Esophagus squamous epithelium (tissue), 5 donors: ENCODE measurements around the gene ASIP. TPM values are rescaled to one million over a fixed set of nuclear protein-coding genes. Genes with fewer than 3 reads are reported as not detected.
"Not testable (repeated sequence)": the region's sequence is repeated elsewhere in the genome, so short reads cannot be mapped to it uniquely, and the experiment has no call there.

Source experiments
- DNase-seq: peaks from one replicate; lab custom pipeline; 2025; lab: John Stamatoyannopoulos, UW
- H3K27ac ChIP-seq, 4 donors: fragments of 200-600 bp; sonication (generic); one replicate each; pipeline ENCODE4 v1.5.1; 2016 to 2019; ENCODE audit warnings: mild to moderate bottlenecking in 1 of 4
- H3K27me3 ChIP-seq, 4 donors: fragments of 200-600 bp; sonication (generic); 1 replicate in 3 of 4; 2 replicates in 1 of 4; pipeline versions ENCODE4 v1.5.1 to v1.6.0; 2017 to 2021; ENCODE audit warnings: antibody characterized with exemption in 1 of 4
- H3K36me3 ChIP-seq, 3 donors: fragments of 200-600 bp; sonication (generic); one replicate each; pipeline ENCODE4 v1.5.1; 2016 to 2019
- H3K4me1 ChIP-seq, 3 donors: fragments of 200-600 bp; sonication (generic); one replicate each; pipeline ENCODE4 v1.5.1; 2017 to 2019
- H3K4me3 ChIP-seq, 4 donors: fragments of 200-600 bp; sonication (generic); 1 replicate in 3 of 4; 2 replicates in 1 of 4; pipeline ENCODE4 v1.5.1; 2016 to 2019; ENCODE audit warnings: mild to moderate bottlenecking in 2 of 4, moderate library complexity in 1 of 4
- H3K9me3 ChIP-seq, 3 donors: fragments of 200-600 bp; sonication (generic); one replicate each; pipeline ENCODE4 v1.5.1; 2016 to 2019
- CTCF ChIP-seq, 6 experiments: fragments of 450-650 bp in 4 of 6; fragments of 200-600 bp in 2 of 6; sonication (generic) in 2 of 6; IDR thresholded peaks; one replicate each; pipeline ENCODE4 v1.5.1; 2016 to 2019; ENCODE audit warnings: antibody characterized with exemption in 6 of 6, mild to moderate bottlenecking in 4 of 6, moderate library complexity in 4 of 6
- POLR2A ChIP-seq, 4 donors: fragments of 450-650 bp; IDR thresholded peaks; one replicate each; pipeline ENCODE4 v1.6.1; 2017; ENCODE audit warnings: antibody characterized with exemption in 4 of 4, mild to moderate bottlenecking in 4 of 4, moderate library complexity in 3 of 4
- WGBS, 2 donors: methylation state at CpG; one replicate each; pipeline ENCODE4 v1.1.5; 2018; 5-methylcytosine and 5-hydroxymethylcytosine counted together
- intact Hi-C: fragments of 100-400 bp; cut with DNase I; formaldehyde crosslinking; loops from one replicate; pipeline ENCODE4 v1.15.0; 2022
- total RNA-seq, 4 donors: library from RNA; depleted of rRNA; stranded (reverse); fragments of >200 nt; gene quantifications; one replicate each; pipeline ENCODE4 v1.1.0, GENCODE V29; 2016
- donor health status: DM: yes; HTN: yes; CAD: no.

ASIP gene
- total RNA-seq, 4 donors from 2014 or later = not detected

- no peaks in the 10 kb centered on the region for H3K27me3 ChIP-seq
- H3K36me3 ChIP-seq = no peaks in the 10 kb centered on the region
- H3K27ac ChIP-seq = no peak overlapping the region
- H3K4me1 ChIP-seq = no peaks in the 10 kb centered on the region
- 86 to 94% methylated on average over 3 of the region's 3 CpGs for WGBS, 2 donors
- no peak for DNase-seq
- H3K4me3 ChIP-seq = no peak overlapping the region
- intact Hi-C loops = no loop called here
- no peaks in the 10 kb centered on the region for H3K9me3 ChIP-seq
- TF ChIP-seq POLR2A (IDR thresholded peaks at IDR 0.05) (no peak), CTCF (IDR thresholded peaks at IDR 0.05) (no peak)
Measured at GRCh38 chr20:34232494-34233087, 8.6 kb upstream of the ASIP start.

- intact Hi-C loops = no loop called here
- Histone ChIP-seq H3K27ac (no peak overlapping the region), H3K4me1 (no peaks in the 10 kb centered on the region), H3K4me3 (no peak overlapping the region), H3K27me3 (peaks cover 0 to 2% (median 0%) of the 10 kb centered on the region in 4 donors), H3K36me3 (no peaks in the 10 kb centered on the region), H3K9me3 (no peaks in the 10 kb centered on the region)
- TF ChIP-seq POLR2A (IDR thresholded peaks at IDR 0.05) (no peak), CTCF (IDR thresholded peaks at IDR 0.05) (no peak)
- no peak for DNase-seq
Measured at GRCh38 chr20:34233687-34234086, 7.5 kb upstream of the ASIP start.

GRCh38 chr20:34235875-34236274, 5.3 kb upstream of the ASIP start:
- 80 to 96% methylated on average over 1 to 2 of the region's 2 CpGs for WGBS, 2 donors
- TF ChIP-seq CTCF (IDR thresholded peaks at IDR 0.05) (no peak), POLR2A (IDR thresholded peaks at IDR 0.05) (no peak)
- no peak overlapping the region for H3K27ac ChIP-seq
- H3K4me1 ChIP-seq = no peaks in the 10 kb centered on the region
- no peak overlapping the region for H3K4me3 ChIP-seq
- DNase-seq = no peak
- intact Hi-C loops = no loop called here
- H3K36me3 ChIP-seq = no peaks in the 10 kb centered on the region
- H3K9me3 ChIP-seq = no peaks in the 10 kb centered on the region
- H3K27me3 ChIP-seq = peaks cover 0 to 7% (median 0%) of the 10 kb centered on the region in 4 donors

GRCh38 chr20:34237942-34238341, 3.3 kb upstream of the ASIP start:
- TF ChIP-seq CTCF (IDR thresholded peaks at IDR 0.05) = no peak
- no peak for TF ChIP-seq POLR2A (IDR thresholded peaks at IDR 0.05)
- intact Hi-C loops = no loop called here
- no peak overlapping the region for H3K27ac ChIP-seq
- no peak overlapping the region for H3K4me3 ChIP-seq
- no peaks in the 10 kb centered on the region for H3K36me3 ChIP-seq
- 76 to 82% methylated on average over 2 of the region's 2 CpGs for WGBS, 2 donors
- H3K27me3 ChIP-seq = peaks cover 0 to 7% (median 0%) of the 10 kb centered on the region in 4 donors
- no peaks in the 10 kb centered on the region for H3K4me1 ChIP-seq
- DNase-seq = no peak
- H3K9me3 ChIP-seq = no peaks in the 10 kb centered on the region

GRCh38 chr20:34240121-34240520, 1.1 kb upstream of the ASIP start:
- peaks cover 0 to 7% (median 0%) of the 10 kb centered on the region in 4 donors for H3K27me3 ChIP-seq
- TF ChIP-seq CTCF (IDR thresholded peaks at IDR 0.05) (no peak), POLR2A (IDR thresholded peaks at IDR 0.05) (no peak)
- DNase-seq = no peak
- H3K9me3 ChIP-seq = no peaks in the 10 kb centered on the region
- H3K4me3 ChIP-seq = no peak overlapping the region
- H3K36me3 ChIP-seq = no peaks in the 10 kb centered on the region
- 100% methylated on average over 1 of the region's 1 CpG for WGBS, 2 donors
- intact Hi-C loops = no loop called here
- H3K4me1 ChIP-seq = no peaks in the 10 kb centered on the region
- no peak overlapping the region for H3K27ac ChIP-seq

- H3K9me3 ChIP-seq, H3K27ac ChIP-seq, DNase-seq, H3K27me3 ChIP-seq, H3K4me3 ChIP-seq, intact Hi-C loops, H3K4me1 ChIP-seq, H3K36me3 ChIP-seq: not testable (repeated sequence)
- 78 to 80% methylated on average over 4 of the region's 4 CpGs for WGBS, 2 donors
Measured at GRCh38 chr20:34242015-34242414, 792 bp downstream of the ASIP start.
